ENCODE data around the gene ZNF853. TPM values are rescaled to one million over a fixed set of nuclear protein-coding genes. Genes with fewer than 3 reads are reported as not detected.

ZNF853 gene
- total RNA-seq, 2 donors from 2014 or later, result 16.5 to 17.2 TPM

DNA sequence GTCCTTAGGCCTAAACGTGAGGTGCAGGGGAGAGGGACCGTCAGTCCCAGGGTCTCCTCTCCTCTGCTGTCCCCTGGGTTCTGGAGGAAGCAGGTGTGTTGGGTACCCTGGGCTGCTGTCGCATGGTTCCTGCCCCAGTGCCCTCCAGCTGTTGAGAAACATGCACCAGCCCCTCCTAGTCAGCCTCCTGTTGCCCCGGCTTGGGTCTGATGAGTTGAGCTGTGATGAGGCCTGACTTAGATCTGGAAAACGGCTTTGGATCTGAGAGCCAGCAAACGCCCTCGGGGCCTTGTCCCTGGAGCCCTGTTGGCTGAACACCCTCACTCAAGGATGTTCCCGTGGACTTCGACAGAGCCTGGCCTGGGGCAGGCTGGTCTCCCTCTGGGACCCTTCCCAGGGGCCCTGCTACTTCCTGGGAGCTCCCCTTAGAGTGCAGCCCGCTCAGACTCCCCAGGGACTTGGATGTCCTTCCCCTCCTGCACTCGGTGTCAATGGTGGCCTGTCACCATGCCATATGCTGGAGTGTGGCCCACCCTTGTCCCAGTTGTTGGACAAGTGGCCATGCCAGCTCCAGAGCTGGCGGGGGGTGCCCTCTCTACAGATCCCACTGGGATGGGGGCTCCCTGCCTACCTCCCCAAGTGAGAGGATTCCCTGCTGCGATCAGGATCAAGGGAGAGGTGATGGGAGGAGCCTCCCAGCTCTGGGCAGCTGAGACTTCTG, 34.0 kb downstream of the ZNF853 start:
- Histone ChIP-seq H3K4me3 (no peak overlapping the region), H3K27ac (no peak overlapping the region), H3K36me3 (peaks cover 4 to 40% of the 10 kb centered on the region in 2 donors), H3K27me3 (replicated peaks; ENCODE audit: insufficient read depth) (no peaks in the 10 kb centered on the region), H3K9me3 (no peaks in the 10 kb centered on the region), H3K4me1 (replicated peaks) (no peaks in the 10 kb centered on the region)
- TF ChIP-seq POLR2A (IDR thresholded peaks at IDR 0.05), result no peak
- TF ChIP-seq POLR2AphosphoS5 (IDR thresholded peaks at IDR 0.05), result no peak
- TF ChIP-seq, protein P1, sequence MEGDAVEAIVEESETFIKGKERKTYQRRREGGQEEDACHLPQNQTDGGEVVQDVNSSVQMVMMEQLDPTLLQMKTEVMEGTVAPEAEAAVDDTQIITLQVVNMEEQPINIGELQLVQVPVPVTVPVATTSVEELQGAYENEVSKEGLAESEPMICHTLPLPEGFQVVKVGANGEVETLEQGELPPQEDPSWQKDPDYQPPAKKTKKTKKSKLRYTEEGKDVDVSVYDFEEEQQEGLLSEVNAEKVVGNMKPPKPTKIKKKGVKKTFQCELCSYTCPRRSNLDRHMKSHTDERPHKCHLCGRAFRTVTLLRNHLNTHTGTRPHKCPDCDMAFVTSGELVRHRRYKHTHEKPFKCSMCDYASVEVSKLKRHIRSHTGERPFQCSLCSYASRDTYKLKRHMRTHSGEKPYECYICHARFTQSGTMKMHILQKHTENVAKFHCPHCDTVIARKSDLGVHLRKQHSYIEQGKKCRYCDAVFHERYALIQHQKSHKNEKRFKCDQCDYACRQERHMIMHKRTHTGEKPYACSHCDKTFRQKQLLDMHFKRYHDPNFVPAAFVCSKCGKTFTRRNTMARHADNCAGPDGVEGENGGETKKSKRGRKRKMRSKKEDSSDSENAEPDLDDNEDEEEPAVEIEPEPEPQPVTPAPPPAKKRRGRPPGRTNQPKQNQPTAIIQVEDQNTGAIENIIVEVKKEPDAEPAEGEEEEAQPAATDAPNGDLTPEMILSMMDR (IDR thresholded peaks at IDR 0.05), result no peak
- DNase-seq (ENCODE audit: low spot score), result no peak
- whole genome bisulfite sequencing, result 82% methylated on average over 12 of the region's 13 CpGs
- intact Hi-C loops (cut with DNase I), result no loop called here

DNA sequence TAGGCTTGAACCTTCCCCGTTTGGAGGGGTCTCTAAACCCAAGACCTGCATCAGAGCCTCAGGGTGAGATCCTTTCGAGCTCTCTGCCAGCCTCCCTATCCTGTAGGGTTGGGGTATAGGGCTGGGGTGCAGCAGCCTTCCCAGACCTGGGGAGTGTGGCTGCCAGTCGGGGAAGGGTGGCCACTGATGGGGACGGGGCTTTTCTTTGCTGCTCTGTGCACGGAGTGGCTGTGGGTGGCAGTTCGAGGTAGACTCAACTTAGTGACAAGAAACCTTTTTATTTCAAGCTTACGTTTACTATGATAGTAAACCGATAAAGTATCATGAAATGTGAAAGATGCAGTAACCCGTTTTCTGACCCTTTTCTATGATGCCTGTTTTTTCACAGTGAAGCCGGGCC, 34.7 kb downstream of the ZNF853 start:
- no peak for TF ChIP-seq POLR2AphosphoS5 (IDR thresholded peaks at IDR 0.05)
- no peak for TF ChIP-seq POLR2A (IDR thresholded peaks at IDR 0.05)
- TF ChIP-seq, protein P1 (IDR thresholded peaks at IDR 0.05), result no peak
- H3K4me1 ChIP-seq (replicated peaks), result no peaks in the 10 kb centered on the region
- H3K27ac ChIP-seq, result no peak overlapping the region
- no peaks in the 10 kb centered on the region for H3K9me3 ChIP-seq
- H3K27me3 ChIP-seq (replicated peaks; ENCODE audit: insufficient read depth), result no peaks in the 10 kb centered on the region
- WGBS, result 96% methylated on average over 10 of the region's 10 CpGs
- no peak overlapping the region for H3K4me3 ChIP-seq
- no peak for DNase-seq (ENCODE audit: low spot score)
- H3K36me3 ChIP-seq, result peaks cover 0 to 38% of the 10 kb centered on the region in 2 donors
- intact Hi-C loops (cut with DNase I), result no loop called here

DNA sequence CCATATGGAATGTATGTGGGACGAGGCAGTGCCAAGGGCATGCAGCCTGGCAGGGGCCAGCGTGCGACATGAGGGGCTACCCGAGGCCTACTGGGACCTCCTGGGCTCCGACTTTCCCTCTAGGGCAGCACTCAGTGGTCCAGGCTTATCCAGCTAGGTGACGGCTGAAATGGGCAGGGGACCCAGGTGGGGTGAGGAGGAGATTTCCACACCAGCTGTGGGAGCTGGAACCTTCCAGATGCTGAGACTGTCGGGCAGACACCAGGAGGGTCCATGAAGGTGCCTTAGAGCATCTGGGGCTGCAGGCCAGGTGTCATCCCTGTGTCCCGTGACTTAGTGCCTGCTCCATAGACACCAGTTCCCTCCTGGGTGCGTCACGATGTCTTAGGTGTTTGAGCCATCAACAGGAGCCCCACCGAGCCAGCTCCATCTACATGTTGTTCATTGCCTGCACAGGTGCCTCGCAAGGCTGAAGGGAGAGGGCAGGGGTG, 35.2 kb downstream of the ZNF853 start:
- Histone ChIP-seq H3K9me3 (no peaks in the 10 kb centered on the region), H3K36me3 (peaks cover 0 to 35% of the 10 kb centered on the region in 2 donors), H3K27ac (no peak overlapping the region), H3K4me3 (no peak overlapping the region), H3K27me3 (replicated peaks; ENCODE audit: insufficient read depth) (no peaks in the 10 kb centered on the region), H3K4me1 (replicated peaks) (no peaks in the 10 kb centered on the region)
- no peak for DNase-seq (ENCODE audit: low spot score)
- intact Hi-C loops (cut with DNase I), result no loop called here
- 96% methylated on average over 12 of the region's 12 CpGs for WGBS
- TF ChIP-seq POLR2A (IDR thresholded peaks at IDR 0.05) (no peak), POLR2AphosphoS5 (IDR thresholded peaks at IDR 0.05) (no peak)
- TF ChIP-seq, protein P1 (IDR thresholded peaks at IDR 0.05), result no peak

DNA sequence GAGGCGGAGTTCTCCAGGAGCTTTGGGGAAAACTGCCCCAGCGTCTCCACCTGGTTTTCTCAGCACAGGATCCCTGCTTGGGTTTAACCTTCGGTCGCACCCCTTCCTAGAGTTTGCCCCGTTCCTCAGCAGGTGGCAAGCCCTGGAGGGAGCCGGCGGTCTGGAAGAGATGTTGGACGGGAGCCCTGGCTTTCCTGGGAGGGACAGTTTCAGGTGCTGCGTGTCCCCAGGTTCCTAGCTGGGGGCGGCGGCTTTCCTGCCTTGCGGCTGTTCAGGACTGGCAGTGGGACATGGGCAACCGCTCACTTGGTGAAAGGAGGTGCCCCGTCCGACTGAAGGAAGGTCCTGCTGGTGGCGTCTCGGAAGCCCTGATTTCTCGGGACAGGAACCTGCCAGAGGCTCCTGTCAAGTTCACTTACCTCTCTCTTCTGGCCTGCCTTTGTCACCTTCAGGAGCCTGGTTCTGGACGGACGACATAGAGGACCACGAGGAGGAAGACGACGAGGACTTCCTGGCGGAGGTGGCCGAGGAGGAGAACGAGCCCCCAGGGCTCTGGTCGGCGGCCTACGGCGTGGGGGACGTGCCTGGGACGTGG, 36.5 kb downstream of the ZNF853 start:
- intact Hi-C loops (cut with DNase I), result no loop called here
- Histone ChIP-seq H3K27ac (no peak overlapping the region), H3K36me3 (peaks cover 0 to 35% of the 10 kb centered on the region in 2 donors)

More for the DNA sequence above, 36.5 kb downstream of the ZNF853 start:
- Histone ChIP-seq H3K9me3 (no peaks in the 10 kb centered on the region), H3K27me3 (replicated peaks; ENCODE audit: insufficient read depth) (no peaks in the 10 kb centered on the region), H3K4me3 (no peak overlapping the region), H3K4me1 (replicated peaks) (no peaks in the 10 kb centered on the region)
- no peak for DNase-seq (ENCODE audit: low spot score)
- TF ChIP-seq POLR2AphosphoS5 (IDR thresholded peaks at IDR 0.05) (no peak), POLR2A (IDR thresholded peaks at IDR 0.05) (no peak)
- TF ChIP-seq, protein P1 (IDR thresholded peaks at IDR 0.05), result no peak
- 98% methylated on average over 31 of the region's 32 CpGs for WGBS

Data from prostate gland (tissue), 2 donors.